ENCODE data around the gene CHMP4A.

- TF ChIP-seq, protein P1, sequence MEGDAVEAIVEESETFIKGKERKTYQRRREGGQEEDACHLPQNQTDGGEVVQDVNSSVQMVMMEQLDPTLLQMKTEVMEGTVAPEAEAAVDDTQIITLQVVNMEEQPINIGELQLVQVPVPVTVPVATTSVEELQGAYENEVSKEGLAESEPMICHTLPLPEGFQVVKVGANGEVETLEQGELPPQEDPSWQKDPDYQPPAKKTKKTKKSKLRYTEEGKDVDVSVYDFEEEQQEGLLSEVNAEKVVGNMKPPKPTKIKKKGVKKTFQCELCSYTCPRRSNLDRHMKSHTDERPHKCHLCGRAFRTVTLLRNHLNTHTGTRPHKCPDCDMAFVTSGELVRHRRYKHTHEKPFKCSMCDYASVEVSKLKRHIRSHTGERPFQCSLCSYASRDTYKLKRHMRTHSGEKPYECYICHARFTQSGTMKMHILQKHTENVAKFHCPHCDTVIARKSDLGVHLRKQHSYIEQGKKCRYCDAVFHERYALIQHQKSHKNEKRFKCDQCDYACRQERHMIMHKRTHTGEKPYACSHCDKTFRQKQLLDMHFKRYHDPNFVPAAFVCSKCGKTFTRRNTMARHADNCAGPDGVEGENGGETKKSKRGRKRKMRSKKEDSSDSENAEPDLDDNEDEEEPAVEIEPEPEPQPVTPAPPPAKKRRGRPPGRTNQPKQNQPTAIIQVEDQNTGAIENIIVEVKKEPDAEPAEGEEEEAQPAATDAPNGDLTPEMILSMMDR (IDR thresholded peaks at IDR 0.05): peak; percentile 39 to 70 (median 60)
- TF ChIP-seq EP300 (IDR thresholded peaks at IDR 0.05): peak; percentile 25 to 95
- peak; percentile 44 to 77 for TF ChIP-seq POLR2A (IDR thresholded peaks at IDR 0.05)
Observed at GRCh38 chr14:24215495-24216344, 2.4 kb upstream of the CHMP4A start, which contains the start of gene MDP1.
